Medulla oblongata (tissue), 1 donor: ENCODE results near the gene PPP1R14B.
"Not testable (repeated sequence)": the region's sequence is repeated elsewhere in the genome, so short reads cannot be mapped to it uniquely, and the experiment has no call there.

ENCODE experiments used
- DNase-seq: peaks from one replicate; pipeline ENCODE4 v3.0.0-alpha.2; 2015; ENCODE audit errors: extremely low spot score

The PPP1R14B gene

GRCh38 chr11:64260147-64260708 is 13.5 kb upstream of the PPP1R14B start:
- no peak for DNase-seq

DNA sequence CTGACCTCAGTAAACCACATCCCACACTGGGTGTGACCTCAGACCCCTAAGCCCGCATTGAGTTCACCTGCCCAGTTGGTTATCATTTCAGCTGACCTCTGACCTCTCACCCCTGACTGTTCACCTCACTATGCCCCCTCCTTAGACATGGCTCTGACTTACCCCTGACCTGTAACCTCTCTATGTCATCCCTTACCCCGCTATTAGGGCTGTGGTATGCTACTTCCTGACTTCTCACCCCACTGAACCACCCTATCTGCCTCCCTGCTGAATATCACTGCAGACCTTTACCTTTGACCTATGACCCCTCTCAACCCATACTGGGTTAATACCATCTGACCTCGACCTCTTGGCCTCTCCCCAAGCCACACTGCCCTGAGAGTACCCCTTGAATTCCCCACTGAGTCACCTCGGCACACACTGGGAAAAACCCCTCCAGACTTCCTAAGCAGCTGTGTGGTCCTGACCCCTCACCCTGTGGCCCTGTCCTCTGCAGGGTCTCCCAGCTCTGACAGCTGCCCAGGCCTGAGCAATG is 12.9 kb upstream of the PPP1R14B start:
- no peak for DNase-seq

DNA sequence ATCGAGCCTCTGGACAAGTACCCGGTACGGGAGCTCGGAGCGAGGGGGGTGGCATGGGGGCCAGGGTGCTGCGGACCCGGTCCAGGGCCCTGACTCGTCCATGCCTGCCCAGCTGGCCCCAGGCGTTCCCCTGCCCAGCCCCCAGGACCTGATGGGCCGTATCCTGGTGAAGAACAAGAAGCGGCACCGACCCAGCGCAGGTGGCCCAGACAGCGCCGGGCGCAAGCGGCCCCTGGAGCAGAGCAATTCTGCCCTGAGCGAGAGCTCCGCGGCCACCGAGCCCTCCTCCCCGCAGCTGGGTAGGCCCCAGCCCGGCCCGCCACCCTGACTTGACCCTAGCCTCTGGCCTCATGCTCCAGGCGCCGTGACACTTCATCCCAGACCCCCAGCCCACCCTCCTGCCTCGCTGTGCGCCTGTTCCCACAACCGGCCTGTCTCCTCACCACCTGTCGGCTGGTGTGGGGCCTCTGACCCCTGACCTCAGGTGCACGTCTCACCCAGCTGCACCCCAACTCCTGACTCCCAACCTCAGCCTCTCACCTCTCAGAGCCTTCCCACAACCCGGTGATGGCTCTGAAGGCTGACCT is 12.3 kb upstream of the PPP1R14B start:
- no peak for DNase-seq

GRCh38 chr11:64258356-64258755 is 11.6 kb upstream of the PPP1R14B start:
- DNase-seq: no peak

- no peak for DNase-seq
Measured at GRCh38 chr11:64256300-64256699, 9.6 kb upstream of the PPP1R14B start.

DNA sequence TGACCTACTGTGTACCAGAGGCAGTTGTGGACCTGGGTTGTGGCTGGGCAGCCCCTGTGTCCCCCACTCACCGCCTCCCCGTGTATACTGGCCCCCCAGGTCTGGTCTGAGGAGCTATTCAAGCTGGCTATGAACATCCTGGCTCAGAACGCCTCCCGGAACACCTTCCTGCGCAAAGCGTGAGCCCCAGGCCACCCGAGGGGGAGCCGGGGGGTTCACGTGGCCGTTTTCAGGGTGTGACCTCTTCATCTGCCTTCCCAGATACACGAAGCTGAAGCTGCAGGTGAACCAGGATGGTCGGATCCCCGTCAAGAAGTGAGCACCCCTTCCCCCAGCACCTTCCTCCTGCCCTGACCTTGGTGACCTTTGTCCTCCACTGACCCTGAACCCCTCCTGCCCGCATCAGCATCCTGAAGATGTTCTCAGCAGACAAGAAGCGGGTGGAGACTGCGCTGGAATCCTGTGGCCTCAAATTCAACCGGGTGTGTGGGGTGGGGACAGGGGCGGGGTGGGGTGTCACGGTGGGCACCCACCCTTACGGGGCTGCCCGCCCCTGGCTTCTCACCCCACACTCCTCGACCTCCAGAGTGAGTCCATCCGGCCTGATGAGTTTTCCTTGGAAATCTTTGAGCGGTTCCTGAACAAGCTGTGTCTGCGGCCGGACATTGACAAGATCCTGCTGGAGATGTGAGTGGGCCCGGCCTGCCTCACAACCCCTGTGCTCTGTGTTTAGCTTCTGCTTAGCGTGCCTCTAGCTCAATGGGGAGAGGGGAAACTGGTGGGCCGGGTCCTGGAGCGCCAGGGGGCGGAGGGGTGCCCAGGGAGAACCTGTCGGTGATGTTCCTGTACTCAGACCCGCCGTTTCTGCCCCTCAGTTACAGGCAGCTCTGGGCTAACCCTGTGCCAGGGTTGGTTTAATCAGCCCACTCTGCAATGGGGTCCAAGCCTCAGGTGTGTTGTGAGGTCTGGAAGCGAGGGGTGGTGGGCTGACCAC is 8.7 kb upstream of the PPP1R14B start:
- DNase-seq: no peak

- DNase-seq: no peak
Measured at GRCh38 chr11:64254326-64254725, 7.6 kb upstream of the PPP1R14B start.

GRCh38 chr11:64253481-64253880 is 6.7 kb upstream of the PPP1R14B start:
- DNase-seq: peak; percentile 71

DNA sequence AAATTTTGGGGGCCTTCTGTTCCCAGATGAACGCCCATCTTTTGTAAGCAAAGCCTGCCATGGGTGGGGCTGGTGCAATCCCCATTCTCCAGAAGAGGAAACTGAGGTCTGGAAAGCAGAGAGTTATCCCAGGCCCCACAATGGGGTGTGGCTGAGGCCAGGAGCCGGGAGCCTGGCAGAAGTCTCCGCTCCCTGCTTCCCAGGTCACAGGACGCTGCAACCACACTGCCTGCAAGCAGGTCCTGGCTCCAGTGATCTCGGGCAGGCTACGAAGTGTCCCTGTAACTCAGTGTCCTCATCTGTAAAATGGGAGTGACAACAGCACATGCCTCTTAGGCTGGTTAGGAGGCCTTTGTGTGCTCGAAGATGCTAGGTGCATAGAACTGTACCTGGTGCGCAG is 6.3 kb upstream of the PPP1R14B start:
- DNase-seq: no peak

DNA sequence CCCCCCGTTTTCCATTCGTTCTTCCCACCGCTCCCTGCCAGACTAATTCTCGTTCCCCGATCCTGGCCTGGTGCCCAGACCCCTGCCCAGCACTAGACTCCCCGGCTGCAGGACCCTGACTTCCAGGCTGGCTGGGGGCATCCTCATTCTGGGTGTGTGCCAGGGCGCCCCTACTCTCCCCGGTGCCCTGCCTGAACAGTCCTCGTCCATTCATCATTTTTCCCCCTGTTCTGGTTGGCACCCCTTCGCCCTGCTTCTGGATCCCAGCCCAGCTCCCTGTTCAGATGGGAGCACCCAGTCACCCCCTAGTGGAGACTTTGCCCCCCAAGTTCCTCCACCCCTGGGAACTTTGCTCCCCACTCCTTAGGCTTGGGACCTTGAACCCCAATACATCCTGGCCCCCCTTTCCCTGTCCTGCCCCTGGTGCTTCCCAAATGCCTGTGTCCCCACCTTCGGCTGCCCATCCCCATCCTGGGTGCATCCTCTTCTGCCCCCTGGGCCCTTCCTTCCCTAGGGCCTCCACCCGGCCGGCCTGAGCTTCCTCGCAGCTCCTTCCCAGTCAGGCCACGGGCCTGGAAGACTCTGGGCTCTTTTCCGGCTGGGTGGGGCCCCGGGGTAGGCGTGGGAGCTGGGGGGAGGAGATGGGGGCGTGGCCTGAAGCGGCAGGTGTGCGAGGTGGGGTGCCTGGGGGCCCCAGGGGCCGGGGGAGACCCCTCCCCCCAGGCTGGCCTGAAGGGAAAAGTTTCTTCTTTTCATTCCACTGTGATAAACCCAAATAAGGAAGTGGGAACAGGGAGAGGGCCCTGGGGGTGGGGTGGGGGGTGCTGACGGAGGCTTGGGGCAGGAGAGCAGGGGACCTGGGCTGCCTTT is 5.5 kb upstream of the PPP1R14B start:
- DNase-seq: no peak

GRCh38 chr11:64251753-64252002 is 4.9 kb upstream of the PPP1R14B start:
- DNase-seq: no peak

GRCh38 chr11:64251016-64251752 is 4.4 kb upstream of the PPP1R14B start, which contains the start of gene PLCB3:
PLCB3 (plus strand) TSS chr11:64251530; CDS start chr11:64251650, 120 bp downstream.
- DNase-seq: peak; percentile 71

- DNase-seq: no peak
Measured at GRCh38 chr11:64250415-64251015, 3.8 kb upstream of the PPP1R14B start.

DNA sequence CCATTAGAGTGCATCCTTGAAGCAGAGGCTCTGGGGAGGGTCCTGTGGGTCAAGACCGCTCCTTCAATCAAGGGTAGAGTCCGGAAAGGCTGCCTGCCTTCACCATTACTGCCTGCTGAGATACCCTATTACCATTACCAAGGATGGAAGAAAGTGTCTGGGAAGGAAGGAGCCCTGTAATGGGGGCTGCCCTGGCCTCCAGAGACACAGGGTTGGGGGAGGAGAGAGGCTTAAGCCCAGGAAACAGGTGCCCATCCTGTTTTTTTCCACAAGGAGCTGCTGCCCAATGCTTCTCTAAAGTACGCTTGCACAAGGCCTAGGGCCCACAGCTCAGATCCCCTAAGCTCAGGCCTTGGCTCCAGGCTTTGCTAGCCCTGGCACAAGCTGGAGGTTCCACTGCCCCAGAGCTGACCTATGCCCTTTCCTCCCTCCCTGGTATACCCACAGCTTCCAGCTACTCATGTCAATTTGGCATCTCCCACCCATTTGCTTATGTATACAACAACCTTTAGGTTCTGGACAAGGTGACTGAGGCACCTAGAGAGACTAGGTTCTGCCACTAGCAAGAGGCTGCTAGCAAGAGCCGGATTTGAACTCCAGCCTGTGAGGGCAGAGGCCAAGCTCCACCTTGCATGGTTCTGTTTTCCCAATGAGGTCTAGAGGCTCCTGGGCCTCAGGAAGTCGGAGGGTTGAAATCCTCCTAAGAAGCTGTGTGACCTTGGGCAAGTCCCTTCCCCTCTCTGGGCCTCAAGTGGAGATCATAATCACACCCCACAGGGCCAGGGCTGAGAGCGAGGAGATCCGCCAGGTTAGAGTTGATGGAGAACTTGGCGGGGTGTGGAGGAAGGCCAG is 3.0 kb upstream of the PPP1R14B start:
- DNase-seq: no peak

DNA sequence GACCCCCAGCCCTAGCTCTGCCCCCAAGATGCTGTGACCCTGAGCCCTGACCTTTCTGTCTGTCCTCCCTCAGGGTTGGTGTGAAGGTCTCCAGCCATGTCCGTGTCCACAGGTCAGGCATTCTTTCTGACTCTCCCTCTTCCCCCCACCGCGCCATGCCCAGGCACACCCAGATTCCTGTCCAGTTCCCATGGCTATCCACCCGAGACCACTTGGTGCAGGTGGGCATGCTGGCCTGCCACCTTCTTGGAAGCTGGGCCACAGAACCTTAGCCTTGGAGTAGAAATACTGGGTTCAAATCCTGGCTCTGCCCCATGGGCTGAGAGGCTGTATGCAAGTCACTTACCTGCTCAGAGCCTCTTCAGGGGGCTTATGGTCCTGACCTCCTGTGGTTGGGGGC is 2.3 kb upstream of the PPP1R14B start:
- DNase-seq: no peak

- no peak for DNase-seq
Measured at GRCh38 chr11:64248578-64248977, 1.8 kb upstream of the PPP1R14B start.

GRCh38 chr11:64247729-64248531 is 1.2 kb upstream of the PPP1R14B start:
- no peak for DNase-seq

DNA sequence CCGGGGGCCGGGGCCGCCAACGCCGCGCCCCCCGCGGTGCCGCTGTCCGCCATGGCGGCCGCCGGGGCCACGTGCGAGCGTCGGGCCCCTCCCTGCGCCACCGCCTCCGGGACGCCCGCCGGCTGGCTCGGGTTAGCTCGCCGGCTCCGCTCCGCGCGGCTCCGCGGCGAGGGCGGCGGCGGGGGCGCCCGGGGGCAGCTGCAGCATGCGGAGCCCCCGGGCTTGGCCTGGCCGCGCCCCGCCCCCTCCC is 197 bp downstream of the PPP1R14B start:
- not testable (repeated sequence) for DNase-seq
